Body of pancreas (tissue), 4 donors: ENCODE measurements around the gene TNS4.

ENCODE experiments used
- CTCF ChIP-seq, 7 experiments: fragments of 450-650 bp in 4 of 7; fragments of 200-600 bp in 3 of 7; sonication (generic) in 3 of 7; IDR thresholded peaks; one replicate each; pipeline ENCODE4 v1.5.1; 2016 to 2019; ENCODE audit warnings: antibody characterized with exemption in 7 of 7
- POLR2A ChIP-seq, 3 donors: fragments of 450-650 bp; IDR thresholded peaks; one replicate each; pipeline ENCODE4 v1.6.1; 2016; ENCODE audit warnings: antibody characterized with exemption in 3 of 3, mild to moderate bottlenecking in 2 of 3

GRCh38 chr17:40487371-40488020, 13.9 kb downstream of the TNS4 start:
- no peak for TF ChIP-seq POLR2A (IDR thresholded peaks at IDR 0.05)
- TF ChIP-seq CTCF (IDR thresholded peaks at IDR 0.05) = no peak
